NCI-H1092 treated with DMSO at 0.1 percent for 48 hours (cell line): Measurements from ENCODE around the gene TGM3.
A peak's percentile ranks its signal among the peaks of the same experiment; 100 is the strongest.

Source experiments
- DNase-seq: peaks from one replicate; lab custom pipeline; 2025; lab: John Stamatoyannopoulos, UW

Gene TGM3

DNA sequence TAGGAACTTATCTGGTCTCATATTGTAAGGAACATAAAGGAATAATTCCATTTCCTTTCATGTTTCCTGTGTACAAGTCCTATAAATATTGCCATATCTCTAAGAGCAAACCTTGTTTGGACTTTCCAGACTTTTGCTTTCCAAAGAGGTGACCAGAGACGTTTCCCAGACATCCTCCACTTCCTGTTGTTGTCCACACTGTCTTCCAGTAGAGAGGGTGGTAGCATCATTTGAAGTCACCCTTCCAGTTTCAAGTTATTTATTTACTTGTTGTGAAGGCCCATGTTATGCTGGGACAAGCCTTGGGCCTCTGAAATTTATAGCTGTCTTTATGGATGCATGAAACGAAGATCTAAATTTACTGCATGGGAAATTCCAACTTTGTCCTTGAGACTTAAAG is 10.6 kb upstream of the TGM3 start:
- no peak for DNase-seq

DNA sequence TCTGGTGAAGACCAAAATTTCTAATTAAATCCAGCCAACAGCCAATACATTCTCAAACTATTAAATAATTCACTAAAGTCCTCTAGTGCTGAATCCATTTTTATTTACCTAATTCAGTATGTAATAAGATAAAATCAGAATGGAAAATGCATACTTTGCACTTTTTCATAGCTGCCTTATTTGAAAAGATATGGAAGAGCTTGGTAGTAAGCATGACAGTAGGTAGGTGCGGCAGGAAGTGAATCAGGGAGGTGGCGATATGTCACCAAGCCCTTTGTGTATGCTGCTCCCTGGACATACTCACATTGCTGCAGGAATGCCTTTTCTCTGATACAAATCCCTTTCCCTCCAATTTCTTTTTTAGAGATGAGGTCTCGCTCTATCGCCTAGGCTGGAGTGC is 10.2 kb upstream of the TGM3 start:
- DNase-seq = no peak

- DNase-seq = no peak
These were observed 8.3 kb upstream of the TGM3 start for GRCh38 chr20:2287504-2287903.

DNA sequence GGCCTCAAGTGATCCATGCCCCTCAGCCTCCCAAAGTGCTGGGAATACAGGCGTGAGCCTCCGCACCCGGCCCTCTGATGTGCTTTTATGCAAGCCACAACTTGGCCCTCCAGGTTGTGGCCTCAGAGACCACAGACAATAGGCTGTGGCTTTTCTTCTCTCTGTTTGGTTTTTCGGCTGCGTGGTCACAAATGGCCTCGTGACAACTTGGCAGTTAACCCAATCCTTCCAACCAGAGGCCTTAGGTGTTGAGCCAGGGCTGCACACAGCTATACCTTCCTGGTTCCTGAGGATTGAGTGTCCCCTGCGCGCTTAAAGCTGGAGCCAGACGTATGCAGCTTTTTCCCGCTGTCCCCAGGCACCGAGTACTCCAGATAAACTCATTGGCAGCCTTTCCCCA is 6.3 kb upstream of the TGM3 start:
- DNase-seq = no peak

GRCh38 chr20:2290486-2290885 is 5.3 kb upstream of the TGM3 start:
- DNase-seq = no peak

DNA sequence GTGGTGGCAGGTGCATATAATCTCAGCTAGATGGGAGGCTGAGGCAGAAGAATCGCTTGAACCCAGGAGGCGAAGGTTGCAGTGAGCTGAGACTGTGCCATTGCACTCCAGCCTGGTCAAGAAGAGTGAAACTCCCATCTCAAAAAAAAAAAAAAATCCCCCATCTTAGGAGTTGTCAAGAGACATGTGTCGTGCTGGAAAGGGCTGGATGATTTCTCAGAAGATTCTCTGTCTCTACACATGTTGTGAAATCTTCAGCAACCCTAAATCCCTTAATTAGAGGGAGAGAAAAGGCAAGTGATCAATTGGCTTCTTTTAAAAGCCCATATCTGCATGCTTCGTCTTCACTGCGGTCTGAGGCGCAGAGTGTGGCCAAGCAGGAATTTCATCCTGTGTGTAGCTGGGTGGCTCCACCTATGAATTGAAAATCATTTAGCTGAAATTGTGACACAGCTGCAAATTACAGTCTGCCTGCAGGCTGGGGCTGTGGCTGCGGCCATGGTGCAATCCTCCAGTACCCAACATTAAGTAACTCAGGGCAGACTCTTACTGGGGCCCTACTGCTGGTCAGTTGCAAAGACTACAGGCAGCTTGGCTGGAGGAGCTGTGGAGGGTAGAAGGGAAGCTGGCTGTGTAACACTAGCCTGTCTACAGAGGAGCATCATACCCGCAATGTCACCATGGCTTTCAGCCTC is 3.2 kb upstream of the TGM3 start:
- DNase-seq = no peak

GRCh38 chr20:2293486-2293885 is 2.3 kb upstream of the TGM3 start:
- DNase-seq = no peak

GRCh38 chr20:2293971-2294370 is 1.8 kb upstream of the TGM3 start:
- DNase-seq = no peak

- no peak for DNase-seq
These were observed 515 bp upstream of the TGM3 start for GRCh38 chr20:2295286-2295685.

DNA sequence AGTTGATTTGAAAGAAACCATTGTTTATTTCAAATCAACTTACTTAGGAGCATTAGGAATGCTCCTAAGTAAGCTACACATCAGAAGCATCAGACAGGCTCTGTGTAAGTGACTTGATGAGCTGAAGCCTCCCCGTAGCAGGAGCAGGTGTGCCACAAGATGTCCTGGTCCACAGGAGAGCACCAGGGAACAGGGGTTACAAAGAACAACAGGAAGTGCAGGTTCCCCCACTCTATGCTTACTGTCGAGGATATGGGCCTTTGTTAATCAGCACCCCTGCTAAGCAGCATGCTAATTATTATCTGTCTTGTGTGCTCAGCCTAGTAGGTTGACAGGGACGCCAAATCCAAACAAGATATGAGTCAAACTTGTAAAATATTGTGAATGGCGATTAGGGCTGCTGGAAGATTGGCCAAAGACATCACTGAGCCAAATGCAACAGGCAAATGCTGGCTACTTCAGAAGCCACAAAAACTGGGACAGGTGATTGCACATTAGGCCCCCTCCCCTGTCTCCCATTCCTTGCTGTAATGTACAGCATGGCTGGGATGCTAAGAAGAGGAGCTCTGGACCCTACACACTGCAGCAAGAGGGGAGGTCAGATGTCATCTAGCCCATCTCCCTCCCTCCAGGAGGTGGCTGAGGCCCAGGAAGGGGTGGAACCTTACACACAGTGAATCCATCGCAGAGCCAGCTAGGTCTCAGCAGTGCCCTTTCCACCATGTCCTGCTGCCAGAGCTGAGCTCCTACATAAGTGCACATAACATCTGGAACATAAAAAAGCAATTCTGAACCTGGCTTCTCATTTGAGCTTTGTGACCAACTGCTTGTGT is 939 bp downstream of the TGM3 start:
- no peak for DNase-seq

- DNase-seq = no peak
These were observed 1.5 kb downstream of the TGM3 start for GRCh38 chr20:2297357-2297728.

DNA sequence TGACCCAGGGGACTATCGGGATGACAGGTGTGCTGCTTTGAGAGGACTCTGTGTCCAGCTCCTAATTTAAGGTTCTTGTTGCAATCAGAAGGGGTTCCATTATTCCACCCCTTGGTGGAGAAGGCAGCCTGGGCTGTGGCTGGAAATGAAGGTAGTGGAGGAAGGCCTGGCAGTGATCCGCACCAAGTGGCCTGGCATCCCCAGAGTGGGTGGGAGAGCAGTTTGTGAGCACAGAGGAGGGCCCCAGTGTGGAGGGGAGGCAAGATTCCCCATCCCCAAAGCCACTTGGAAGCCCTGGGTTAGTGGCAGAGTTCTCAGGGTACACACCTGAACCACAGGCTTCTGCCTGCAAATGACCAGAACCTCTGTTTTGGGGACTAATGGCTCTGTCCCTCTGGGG is 2.3 kb downstream of the TGM3 start:
- no peak for DNase-seq

- DNase-seq = no peak
These were observed 2.9 kb downstream of the TGM3 start for GRCh38 chr20:2298701-2299100.

DNA sequence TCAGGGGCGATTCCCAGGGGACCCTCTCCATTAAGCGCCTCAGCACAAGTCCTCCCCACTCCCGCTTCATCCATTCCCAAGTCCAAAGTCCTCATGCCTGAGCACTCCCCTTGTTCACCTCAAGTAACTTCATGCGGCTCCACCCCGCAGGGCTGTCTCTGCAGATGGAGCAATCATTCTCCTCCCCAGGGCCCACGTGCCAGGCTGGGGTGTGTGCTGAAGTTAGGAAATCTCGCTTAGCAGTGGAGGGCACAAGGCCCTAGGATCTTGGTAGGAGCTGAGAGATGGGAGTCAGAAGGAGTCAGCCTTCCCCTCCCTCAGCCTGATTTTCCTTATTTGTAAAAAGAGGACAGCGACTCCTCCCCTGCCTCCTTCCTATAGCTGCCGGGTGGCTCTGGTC is 3.5 kb downstream of the TGM3 start:
- no peak for DNase-seq

DNA sequence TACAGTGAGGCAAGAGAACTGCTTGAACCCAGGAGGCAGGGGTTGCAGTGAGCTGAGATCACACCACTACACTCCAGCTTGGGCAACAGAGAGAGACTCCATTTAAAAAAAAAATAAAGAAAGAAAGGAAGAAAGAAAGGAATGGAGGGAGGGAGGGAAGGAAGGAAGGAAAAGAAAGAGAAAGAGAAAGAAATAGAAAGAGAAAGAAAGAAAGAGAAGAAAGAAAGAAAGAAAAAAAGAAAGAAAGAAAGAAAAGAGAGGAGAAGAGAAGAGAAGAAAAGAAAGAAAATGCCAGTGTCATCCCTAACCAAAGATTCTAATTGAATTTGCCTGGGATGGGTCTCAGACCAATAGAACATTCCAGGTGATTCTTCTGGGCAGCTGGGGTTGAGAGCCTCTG is 4.2 kb downstream of the TGM3 start:
- no peak for DNase-seq

DNA sequence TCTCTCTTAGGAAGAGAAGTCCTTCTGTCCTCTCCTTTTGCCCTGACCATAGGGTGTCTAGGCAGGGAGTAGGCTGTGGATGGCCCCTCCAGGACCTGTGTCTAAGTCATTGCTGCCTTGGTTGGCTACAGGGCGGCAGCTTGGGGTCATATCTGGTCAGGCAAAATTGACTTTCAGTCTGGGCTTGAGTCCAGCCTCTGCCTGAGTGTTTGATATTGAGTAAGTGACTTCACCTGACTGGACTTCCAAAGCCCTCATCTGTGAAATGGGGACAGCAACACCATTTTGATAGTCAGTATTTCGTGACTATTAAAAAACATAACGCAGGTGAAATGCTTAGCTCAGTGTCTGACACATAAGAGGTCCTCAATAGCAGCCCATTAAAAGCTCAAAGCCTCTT is 4.6 kb downstream of the TGM3 start:
- no peak for DNase-seq

- DNase-seq = no peak
These were observed 5.4 kb downstream of the TGM3 start for GRCh38 chr20:2301164-2301622.

DNA sequence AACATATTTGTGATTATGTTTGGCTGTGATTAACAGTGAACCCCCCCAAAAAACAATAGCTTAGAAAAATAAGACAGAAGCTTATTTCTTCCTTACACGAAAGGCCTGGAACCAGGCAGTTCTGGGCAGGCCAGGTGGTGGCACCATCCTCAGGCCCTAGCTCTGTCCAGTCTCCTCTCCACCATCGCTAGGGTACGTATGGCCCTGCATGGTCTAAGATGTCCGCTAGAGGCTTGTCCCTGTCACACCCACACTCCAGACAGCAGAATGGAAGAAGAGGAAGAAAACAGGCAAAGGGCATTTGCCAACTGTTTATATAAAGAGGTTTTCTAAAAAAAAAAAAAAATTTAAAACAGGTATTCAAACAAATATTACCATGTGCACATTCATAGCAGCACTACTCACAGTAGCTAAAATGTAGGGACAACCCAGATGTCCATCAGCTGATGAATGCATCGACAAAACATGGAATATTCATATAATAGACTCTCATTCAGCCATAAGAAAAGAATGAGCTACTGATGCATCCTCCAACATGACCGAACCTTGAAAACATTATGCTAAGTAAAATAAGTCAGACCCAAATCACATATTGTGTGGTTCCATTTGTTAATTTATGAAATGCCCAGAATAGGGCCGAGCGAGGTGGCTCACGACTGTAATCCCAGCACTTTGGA is 6.7 kb downstream of the TGM3 start:
- no peak for DNase-seq

DNA sequence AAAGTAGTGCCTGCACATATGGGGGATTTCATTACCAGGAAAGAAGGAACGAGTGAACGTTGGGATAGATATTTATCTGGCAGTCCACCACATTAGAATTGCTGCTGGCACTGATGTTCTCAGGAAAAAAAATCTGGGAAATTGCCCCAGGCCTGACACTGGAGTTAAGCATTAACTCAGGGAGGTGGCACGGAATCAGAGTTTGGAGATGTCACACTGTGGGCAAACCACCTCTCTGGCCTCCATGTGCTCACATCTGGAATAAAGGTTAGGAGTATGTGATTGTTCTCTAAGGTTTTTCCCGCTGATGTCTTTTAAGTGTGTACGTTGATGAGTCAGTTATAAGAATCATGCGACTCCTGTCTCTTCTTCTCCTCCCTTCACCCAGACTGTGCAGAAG is 7.9 kb downstream of the TGM3 start:
- no peak for DNase-seq

GRCh38 chr20:2304180-2304579 is 8.4 kb downstream of the TGM3 start:
- DNase-seq = no peak

- no peak for DNase-seq
These were observed 9.2 kb downstream of the TGM3 start for GRCh38 chr20:2305029-2305428.

DNA sequence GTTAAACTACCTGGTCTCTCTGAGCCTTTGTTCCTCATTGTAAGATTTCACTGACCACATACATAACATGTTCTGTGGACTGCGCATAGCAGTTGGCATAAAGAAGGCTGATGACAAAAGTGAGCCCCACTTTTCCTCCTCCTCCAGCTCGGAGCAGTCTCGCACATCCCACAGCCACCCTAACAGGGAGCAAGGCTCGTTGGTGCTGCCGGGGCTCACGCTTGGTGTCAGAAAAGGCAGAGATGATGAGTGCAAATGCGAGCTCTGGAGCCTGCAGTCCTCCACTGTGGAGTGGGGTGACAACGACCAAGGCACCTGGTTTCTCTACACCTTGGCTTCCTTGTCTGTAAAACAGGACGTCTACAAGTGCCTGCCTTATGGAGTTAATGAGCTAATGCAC is 9.7 kb downstream of the TGM3 start:
- DNase-seq = no peak

- DNase-seq = peak; percentile 83
These were observed 10.1 kb downstream of the TGM3 start for GRCh38 chr20:2305946-2306345.
